ENCODE data around the gene SOX6. TPM values are rescaled to one million over a fixed set of nuclear protein-coding genes. Genes with fewer than 3 reads are reported as not detected.

SOX6 gene
- total and polyA plus RNA-seq, 12 donors = 0.71 to 13.9 (median 6.7) TPM

DNA sequence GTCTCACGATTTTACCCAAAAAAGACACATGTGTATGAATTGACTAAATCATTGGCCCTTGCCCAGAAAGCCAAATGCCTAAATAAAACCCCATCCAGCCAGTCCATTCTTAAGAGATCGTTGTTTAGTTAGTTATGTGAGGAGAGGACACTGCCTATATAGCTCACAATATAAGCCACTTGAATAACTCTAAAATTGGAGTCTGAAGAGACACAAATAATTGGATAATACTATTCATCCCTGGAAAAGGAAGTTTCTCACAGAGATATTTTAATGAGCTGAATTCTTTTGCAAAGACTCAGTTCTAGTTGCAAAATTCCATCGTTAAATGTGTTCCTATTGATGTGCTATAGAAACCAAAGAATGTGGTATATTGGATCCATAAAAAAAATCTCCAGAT, 176.7 kb downstream of the SOX6 start:
- H3K36me3 ChIP-seq (replicated peaks in 1 of 2) = no peaks in the 10 kb centered on the region
- DNase-seq = no peak
- no peaks in the 10 kb centered on the region for H3K9me3 ChIP-seq (replicated peaks in 1 of 3)
- intact Hi-C loops (cut with DNase I) = no loop called here
- 75 to 91% (median 86%) methylated on average over 3 of the region's 3 CpGs for WGBS, 4 donors
- H3K4me3 ChIP-seq = no peak overlapping the region
- no peak for TF ChIP-seq POLR2A (IDR thresholded peaks at IDR 0.05)
- TF ChIP-seq, protein P1, sequence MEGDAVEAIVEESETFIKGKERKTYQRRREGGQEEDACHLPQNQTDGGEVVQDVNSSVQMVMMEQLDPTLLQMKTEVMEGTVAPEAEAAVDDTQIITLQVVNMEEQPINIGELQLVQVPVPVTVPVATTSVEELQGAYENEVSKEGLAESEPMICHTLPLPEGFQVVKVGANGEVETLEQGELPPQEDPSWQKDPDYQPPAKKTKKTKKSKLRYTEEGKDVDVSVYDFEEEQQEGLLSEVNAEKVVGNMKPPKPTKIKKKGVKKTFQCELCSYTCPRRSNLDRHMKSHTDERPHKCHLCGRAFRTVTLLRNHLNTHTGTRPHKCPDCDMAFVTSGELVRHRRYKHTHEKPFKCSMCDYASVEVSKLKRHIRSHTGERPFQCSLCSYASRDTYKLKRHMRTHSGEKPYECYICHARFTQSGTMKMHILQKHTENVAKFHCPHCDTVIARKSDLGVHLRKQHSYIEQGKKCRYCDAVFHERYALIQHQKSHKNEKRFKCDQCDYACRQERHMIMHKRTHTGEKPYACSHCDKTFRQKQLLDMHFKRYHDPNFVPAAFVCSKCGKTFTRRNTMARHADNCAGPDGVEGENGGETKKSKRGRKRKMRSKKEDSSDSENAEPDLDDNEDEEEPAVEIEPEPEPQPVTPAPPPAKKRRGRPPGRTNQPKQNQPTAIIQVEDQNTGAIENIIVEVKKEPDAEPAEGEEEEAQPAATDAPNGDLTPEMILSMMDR (IDR thresholded peaks at IDR 0.05) = no peak
- no peak overlapping the region for H3K27ac ChIP-seq
- no peaks in the 10 kb centered on the region for H3K4me1 ChIP-seq (replicated peaks in 1 of 2)
- no peaks in the 10 kb centered on the region for H3K27me3 ChIP-seq

DNA sequence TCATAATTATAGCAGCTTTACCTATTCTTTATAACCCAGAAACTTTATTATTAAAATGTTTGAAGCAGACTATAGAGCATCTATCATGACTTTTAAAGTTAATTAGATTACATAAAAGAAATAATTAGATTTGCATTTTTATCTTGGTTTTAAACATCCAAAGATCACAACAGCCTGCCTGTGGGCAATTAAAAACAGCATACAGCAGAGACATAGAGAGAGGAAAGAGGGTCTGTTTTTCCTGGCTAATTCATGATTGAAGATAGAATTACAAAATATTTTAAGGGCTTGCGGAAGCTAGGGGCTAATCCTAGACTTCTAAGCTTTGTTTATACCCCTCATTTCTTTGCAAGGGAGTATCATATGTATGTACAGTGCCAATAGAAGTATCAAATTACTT, 178.1 kb downstream of the SOX6 start:
- Histone ChIP-seq H3K36me3 (replicated peaks in 1 of 2) (no peaks in the 10 kb centered on the region), H3K27ac (no peak overlapping the region), H3K4me1 (replicated peaks in 1 of 2) (no peaks in the 10 kb centered on the region), H3K27me3 (no peaks in the 10 kb centered on the region), H3K4me3 (no peak overlapping the region), H3K9me3 (replicated peaks in 1 of 3) (no peaks in the 10 kb centered on the region)
- whole genome bisulfite sequencing, 4 donors = 86 to 98% (median 93%) methylated on average over 1 of the region's 1 CpG
- intact Hi-C loops (cut with DNase I) = no loop called here
- TF ChIP-seq, protein P1 (IDR thresholded peaks at IDR 0.05) = no peak
- TF ChIP-seq POLR2A (IDR thresholded peaks at IDR 0.05) = no peak
- DNase-seq = no peak

DNA sequence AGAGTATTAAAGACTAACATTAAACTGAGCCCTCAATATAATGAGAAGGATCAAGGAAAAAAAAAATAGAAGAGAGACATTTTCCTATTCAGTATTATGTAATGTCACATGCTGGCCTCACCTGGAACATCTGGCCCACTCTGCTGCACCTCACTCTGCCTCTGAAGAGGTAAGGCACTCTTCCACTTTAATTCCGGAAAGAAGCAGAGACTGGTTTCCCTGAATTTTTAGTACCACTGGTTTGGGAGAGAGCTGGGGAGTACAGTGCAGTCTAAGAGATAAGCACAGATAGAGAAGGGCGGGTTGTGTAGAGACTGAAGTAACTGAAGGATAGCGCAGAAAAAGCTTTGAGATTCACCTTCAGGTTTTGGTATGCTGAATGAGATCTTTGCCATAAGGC, 178.7 kb downstream of the SOX6 start:
- intact Hi-C loops (cut with DNase I) = no loop called here
- 87 to 93% (median 89%) methylated on average over 3 of the region's 3 CpGs for WGBS, 4 donors

DNA sequence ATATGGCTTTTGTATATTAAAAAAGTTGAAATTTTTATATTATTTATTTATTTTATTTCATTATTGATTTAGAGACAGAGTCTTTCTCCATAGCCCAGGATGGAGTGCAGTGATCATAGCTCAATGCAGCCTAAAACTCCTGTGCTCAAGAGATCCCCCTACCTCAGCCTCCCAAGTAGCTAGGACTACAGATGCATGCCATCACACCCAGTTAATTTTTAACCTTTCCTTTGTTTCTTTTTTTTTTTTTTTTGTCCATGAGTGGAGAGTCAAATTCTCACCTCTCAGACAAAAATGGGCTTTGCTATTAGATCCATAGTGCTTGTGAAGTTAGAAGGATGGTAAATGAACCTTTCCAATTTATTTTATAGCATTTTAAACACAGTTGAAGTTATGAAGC, 182.5 kb downstream of the SOX6 start:
- no peak for DNase-seq
- no peaks in the 10 kb centered on the region for H3K36me3 ChIP-seq (replicated peaks in 1 of 2)
- no peaks in the 10 kb centered on the region for H3K9me3 ChIP-seq (replicated peaks in 1 of 3)
- no peak overlapping the region for H3K27ac ChIP-seq
- intact Hi-C loops (cut with DNase I) = no loop called here
- no peak overlapping the region for H3K4me3 ChIP-seq
- TF ChIP-seq POLR2A (IDR thresholded peaks at IDR 0.05) = no peak
- TF ChIP-seq, protein P1 (IDR thresholded peaks at IDR 0.05) = no peak
- no peaks in the 10 kb centered on the region for H3K27me3 ChIP-seq
- H3K4me1 ChIP-seq (replicated peaks in 1 of 2) = no peaks in the 10 kb centered on the region

More for the DNA sequence above, 178.7 kb downstream of the SOX6 start:
- Histone ChIP-seq H3K4me1 (replicated peaks in 1 of 2) (no peaks in the 10 kb centered on the region), H3K36me3 (replicated peaks in 1 of 2) (no peaks in the 10 kb centered on the region), H3K27me3 (no peaks in the 10 kb centered on the region), H3K27ac (no peak overlapping the region), H3K4me3 (no peak overlapping the region), H3K9me3 (replicated peaks in 1 of 3) (no peaks in the 10 kb centered on the region)
- DNase-seq = no peak
- TF ChIP-seq POLR2A (IDR thresholded peaks at IDR 0.05) = no peak
- TF ChIP-seq, protein P1 (IDR thresholded peaks at IDR 0.05) = no peak
